Sigmoid colon (tissue), 7 donors: Measurements from ENCODE around the gene CKAP5. TPM values are rescaled to one million over a fixed set of nuclear protein-coding genes. Genes with fewer than 3 reads are reported as not detected.

Source experiments
- DNase-seq: peaks from one replicate; pipeline ENCODE4 v3.0.0-alpha.2; 2019
- H3K27ac ChIP-seq, 4 donors: fragments of 200-600 bp; sonication (generic); one replicate each; pipeline ENCODE4 v1.5.1; 2016 to 2019; ENCODE audit warnings: mild to moderate bottlenecking in 1 of 4
- H3K27me3 ChIP-seq, 3 donors: fragments of 200-600 bp; sonication (generic); one replicate each; pipeline ENCODE4 v1.5.1; 2019; ENCODE audit warnings: mild to moderate bottlenecking in 1 of 3
- H3K36me3 ChIP-seq, 4 donors: fragments of 200-600 bp; sonication (generic); one replicate each; pipeline ENCODE4 v1.5.1; 2016 to 2019
- H3K4me1 ChIP-seq, 4 donors: fragments of 200-600 bp; sonication (generic); one replicate each; pipeline ENCODE4 v1.5.1; 2017 to 2019
- H3K4me3 ChIP-seq, 4 donors: fragments of 200-600 bp; sonication (generic); one replicate each; pipeline ENCODE4 v1.5.1; 2017 to 2019; ENCODE audit warnings: mild to moderate bottlenecking in 2 of 4, moderate library complexity in 1 of 4
- H3K9me3 ChIP-seq, 4 donors: fragments of 200-600 bp in 3 of 4; sonication (generic) in 3 of 4; one replicate each; pipeline versions ENCODE4 v1.5.1 to v1.6.1; 2013 to 2019
- CTCF ChIP-seq, 4 experiments: fragments of 450-650 bp in 3 of 4; fragments of 200-600 bp in 1 of 4; IDR thresholded peaks; one replicate each; pipeline ENCODE4 v1.5.1; 2016 to 2019; ENCODE audit warnings: antibody characterized with exemption in 4 of 4, mild to moderate bottlenecking in 3 of 4, moderate library complexity in 2 of 4
- EP300 ChIP-seq, 4 donors: sonication (generic); formaldehyde crosslinking; IDR thresholded peaks; one replicate each; pipeline ENCODE4 v1.6.1; 2017; ENCODE audit warnings: antibody characterized with exemption in 4 of 4
- POLR2A ChIP-seq, 2 donors: fragments of 450-650 bp; IDR thresholded peaks; one replicate each; pipeline ENCODE4 v1.6.1; 2016; ENCODE audit warnings: antibody characterized with exemption in 2 of 2, mild to moderate bottlenecking in 2 of 2, moderate library complexity in 2 of 2
- POLR2AphosphoS5 ChIP-seq, 4 donors: sonication (generic); formaldehyde crosslinking; IDR thresholded peaks; one replicate each; pipeline ENCODE4 v1.6.1; 2017; ENCODE audit warnings: antibody characterized with exemption in 4 of 4
- WGBS, 2 donors: extraction: QIAGEN DNeasy Blood & Tissue Kit; methylation state at CpG; one replicate each; pipeline ENCODE4 v1.1.7; 2013; 5-methylcytosine and 5-hydroxymethylcytosine counted together
- intact Hi-C: fragments of 100-400 bp; cut with DNase I; formaldehyde crosslinking; loops from one replicate; pipeline ENCODE4 v1.15.1; 2023
- polyA plus RNA-seq, 3 donors: library from polyadenylated mRNA; stranded (reverse); fragments of 200-250 nt; gene quantifications; one replicate each; pipeline ENCODE4 v1.2.3, GENCODE V29; 2013
- total RNA-seq, 4 donors: library from RNA; depleted of rRNA; stranded (reverse); fragments of >200 nt; gene quantifications; one replicate each; pipeline ENCODE4 v1.1.0, GENCODE V29; 2016
- donor health status: healthy with polysubstance abuse.
- donor health status: Bipolar disorder and iron deficiency.
- donor health status: healthy.

The CKAP5 gene
- total and polyA plus RNA-seq, 7 donors, result 6.6 to 38.8 (median 27.3) TPM

GRCh38 chr11:46759196-46759595 lies 86.9 kb downstream of the CKAP5 start:
- Histone ChIP-seq H3K36me3 (peaks cover 23 to 100% (median 76%) of the 10 kb centered on the region in 4 donors), H3K4me3 (no peak overlapping the region), H3K27ac (no peak overlapping the region), H3K9me3 (no peaks in the 10 kb centered on the region), H3K27me3 (no peaks in the 10 kb centered on the region), H3K4me1 (no peaks in the 10 kb centered on the region)
- no peak for DNase-seq
- no peak for TF ChIP-seq EP300 (IDR thresholded peaks at IDR 0.05)
- no peak for TF ChIP-seq CTCF (IDR thresholded peaks at IDR 0.05)
- no peak for TF ChIP-seq POLR2A (IDR thresholded peaks at IDR 0.05)
- no peak for TF ChIP-seq POLR2AphosphoS5 (IDR thresholded peaks at IDR 0.05)
- WGBS, 2 donors, result 96 to 97% methylated on average over 6 of the region's 6 CpGs
- intact Hi-C loops, result no loop called here

- Histone ChIP-seq H3K27ac (no peak overlapping the region), H3K4me3 (no peak overlapping the region), H3K36me3 (peaks cover 24 to 99% (median 70%) of the 10 kb centered on the region in 4 donors), H3K4me1 (no peaks in the 10 kb centered on the region), H3K9me3 (no peaks in the 10 kb centered on the region), H3K27me3 (no peaks in the 10 kb centered on the region)
- no peak for DNase-seq
- no peak for TF ChIP-seq CTCF (IDR thresholded peaks at IDR 0.05)
- TF ChIP-seq EP300 (IDR thresholded peaks at IDR 0.05), result no peak
- no peak for TF ChIP-seq POLR2A (IDR thresholded peaks at IDR 0.05)
- TF ChIP-seq POLR2AphosphoS5 (IDR thresholded peaks at IDR 0.05), result no peak
- intact Hi-C loops, result no loop called here
Observed at GRCh38 chr11:46755962-46756361, 90.1 kb downstream of the CKAP5 start.

DNA sequence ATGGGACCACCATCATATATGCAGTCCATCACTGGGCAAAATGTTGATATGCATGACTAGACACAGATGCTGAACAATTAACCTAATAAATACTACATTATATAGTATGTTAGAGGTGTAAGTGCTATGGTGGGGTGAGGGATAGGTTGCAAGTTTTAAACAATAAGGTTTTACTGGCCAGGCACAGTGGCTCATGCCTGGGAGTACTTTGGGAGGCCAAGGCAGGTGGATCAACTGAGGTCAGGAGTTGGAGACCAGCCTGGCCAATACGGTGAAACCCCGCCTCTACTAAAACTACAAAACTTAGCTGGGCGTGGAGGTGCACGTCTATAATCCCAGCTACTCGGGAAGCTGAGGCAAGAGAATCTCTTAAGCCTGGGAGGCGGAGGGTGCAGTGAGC lies 98.9 kb downstream of the CKAP5 start:
- Histone ChIP-seq H3K4me1 (no peaks in the 10 kb centered on the region), H3K27me3 (no peaks in the 10 kb centered on the region), H3K9me3 (no peaks in the 10 kb centered on the region), H3K4me3 (no peak overlapping the region), H3K27ac (no peak overlapping the region), H3K36me3 (peaks cover 31 to 98% (median 69%) of the 10 kb centered on the region in 4 donors)
- TF ChIP-seq CTCF (IDR thresholded peaks at IDR 0.05) (no peak), POLR2AphosphoS5 (IDR thresholded peaks at IDR 0.05) (no peak), POLR2A (IDR thresholded peaks at IDR 0.05) (no peak), EP300 (IDR thresholded peaks at IDR 0.05) (no peak)
- intact Hi-C loops, result no loop called here
- 84 to 93% methylated on average over 6 of the region's 6 CpGs for WGBS, 2 donors
- DNase-seq, result no peak

GRCh38 chr11:46745995-46746394 lies 100.1 kb downstream of the CKAP5 start:
- Histone ChIP-seq H3K4me1 (no peaks in the 10 kb centered on the region), H3K36me3 (peaks cover 25 to 99% (median 71%) of the 10 kb centered on the region in 4 donors), H3K9me3 (no peaks in the 10 kb centered on the region), H3K4me3 (no peak overlapping the region), H3K27me3 (no peaks in the 10 kb centered on the region), H3K27ac (no peak overlapping the region)
- TF ChIP-seq POLR2AphosphoS5 (IDR thresholded peaks at IDR 0.05), result no peak
- no peak for TF ChIP-seq EP300 (IDR thresholded peaks at IDR 0.05)
- no peak for TF ChIP-seq POLR2A (IDR thresholded peaks at IDR 0.05)
- no peak for TF ChIP-seq CTCF (IDR thresholded peaks at IDR 0.05)
- DNase-seq, result no peak
- intact Hi-C loops, result no loop called here
- whole genome bisulfite sequencing, 2 donors, result 93 to 96% methylated on average over 3 of the region's 3 CpGs

DNA sequence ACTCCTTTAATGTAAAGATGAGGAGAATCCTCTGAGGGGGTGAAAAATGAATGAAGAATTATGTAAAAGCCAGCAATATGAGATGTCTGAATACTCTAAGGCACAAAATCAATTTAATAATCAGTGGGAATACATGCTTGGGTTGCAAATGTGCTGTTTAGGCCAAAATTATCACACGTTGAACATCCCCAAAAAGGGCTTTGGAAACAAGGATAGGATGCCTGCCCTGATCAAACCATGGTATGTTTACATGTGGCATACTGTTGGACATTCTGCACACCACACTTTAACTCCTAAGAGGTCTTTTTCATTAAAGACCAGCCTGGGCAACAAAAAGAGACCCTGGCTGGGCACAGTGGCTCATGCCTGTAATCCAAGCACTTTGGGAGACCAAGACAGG lies 100.8 kb downstream of the CKAP5 start:
- 91 to 93% methylated on average over 1 of the region's 1 CpG for WGBS, 2 donors

More for the DNA sequence above, 100.8 kb downstream of the CKAP5 start:
- Histone ChIP-seq H3K4me3 (no peak overlapping the region), H3K9me3 (no peaks in the 10 kb centered on the region), H3K36me3 (peaks cover 18 to 95% (median 65%) of the 10 kb centered on the region in 4 donors), H3K4me1 (no peaks in the 10 kb centered on the region), H3K27me3 (no peaks in the 10 kb centered on the region), H3K27ac (no peak overlapping the region)
- TF ChIP-seq POLR2A (IDR thresholded peaks at IDR 0.05) (no peak), EP300 (IDR thresholded peaks at IDR 0.05) (no peak), CTCF (IDR thresholded peaks at IDR 0.05) (no peak), POLR2AphosphoS5 (IDR thresholded peaks at IDR 0.05) (no peak)
- intact Hi-C loops, result no loop called here
- DNase-seq, result no peak
